NCI-H187 (cell line): ENCODE measurements around the gene SAMD4B.
"Not testable (repeated sequence)": the region's sequence is repeated elsewhere in the genome, so short reads cannot be mapped to it uniquely, and the experiment has no call there.

ENCODE experiments used
- DNase-seq, 2 experiments: peaks; one replicate each; lab custom pipeline; 2025; lab: John Stamatoyannopoulos, UW

SAMD4B gene, protein sequence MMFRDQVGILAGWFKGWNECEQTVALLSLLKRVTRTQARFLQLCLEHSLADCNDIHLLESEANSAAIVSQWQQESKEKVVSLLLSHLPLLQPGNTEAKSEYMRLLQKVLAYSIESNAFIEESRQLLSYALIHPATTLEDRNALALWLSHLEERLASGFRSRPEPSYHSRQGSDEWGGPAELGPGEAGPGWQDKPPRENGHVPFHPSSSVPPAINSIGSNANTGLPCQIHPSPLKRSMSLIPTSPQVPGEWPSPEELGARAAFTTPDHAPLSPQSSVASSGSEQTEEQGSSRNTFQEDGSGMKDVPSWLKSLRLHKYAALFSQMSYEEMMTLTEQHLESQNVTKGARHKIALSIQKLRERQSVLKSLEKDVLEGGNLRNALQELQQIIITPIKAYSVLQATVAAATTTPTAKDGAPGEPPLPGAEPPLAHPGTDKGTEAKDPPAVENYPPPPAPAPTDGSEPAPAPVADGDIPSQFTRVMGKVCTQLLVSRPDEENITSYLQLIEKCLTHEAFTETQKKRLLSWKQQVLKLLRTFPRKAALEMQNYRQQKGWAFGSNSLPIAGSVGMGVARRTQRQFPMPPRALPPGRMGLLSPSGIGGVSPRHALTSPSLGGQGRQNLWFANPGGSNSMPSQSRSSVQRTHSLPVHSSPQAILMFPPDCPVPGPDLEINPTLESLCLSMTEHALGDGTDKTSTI

DNA sequence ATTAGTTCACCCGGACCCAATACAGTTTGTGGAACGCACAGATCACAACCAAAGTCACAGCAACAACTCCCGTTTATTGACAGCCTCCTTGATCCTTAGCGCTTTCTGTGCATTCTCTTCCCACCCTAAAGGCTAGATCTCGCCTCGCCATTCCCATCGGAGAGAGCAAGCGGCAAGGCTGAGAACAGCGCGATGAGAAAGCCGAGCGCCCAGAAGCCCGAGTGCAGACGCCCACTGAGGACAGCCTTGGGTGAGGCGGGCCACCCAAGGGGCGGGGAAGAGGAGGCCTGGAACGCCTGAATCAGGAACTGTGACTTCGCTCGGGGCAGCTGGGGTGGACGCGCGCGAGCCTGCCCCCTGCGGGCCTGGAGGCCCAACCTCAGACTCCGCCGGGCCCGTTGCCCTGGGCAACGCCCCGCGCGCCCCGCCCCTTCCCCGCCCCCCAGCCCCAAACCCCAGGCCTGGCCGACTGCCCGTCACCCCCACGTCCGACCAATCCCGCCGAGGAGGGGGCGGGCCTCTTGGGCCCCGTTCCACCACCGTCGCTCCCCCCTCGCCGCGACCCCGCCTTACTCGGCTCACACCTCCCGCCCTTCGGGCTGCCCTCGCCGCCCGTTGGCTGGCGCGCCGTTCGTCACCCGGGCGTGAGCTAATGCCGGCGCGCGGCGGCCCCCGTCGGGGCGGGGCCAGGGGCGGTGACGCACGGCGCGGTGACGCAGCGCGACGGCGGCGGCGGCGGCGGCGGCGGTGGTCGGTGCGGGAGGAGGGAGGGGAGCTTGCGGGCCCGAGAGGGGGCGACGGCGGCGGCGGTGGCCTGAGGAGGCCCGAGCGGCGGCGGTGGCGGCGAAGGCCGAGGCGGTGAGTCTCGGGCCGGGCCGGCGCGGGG lies at the start of gene SAMD4B:
Gene SAMD4B, plus strand, starts transcription at position 703 of the 886 bp plus-strand sequence. CDS start 14,473 bp downstream, outside the sequence.
- peak; percentile 95 to 99 for DNase-seq

DNA sequence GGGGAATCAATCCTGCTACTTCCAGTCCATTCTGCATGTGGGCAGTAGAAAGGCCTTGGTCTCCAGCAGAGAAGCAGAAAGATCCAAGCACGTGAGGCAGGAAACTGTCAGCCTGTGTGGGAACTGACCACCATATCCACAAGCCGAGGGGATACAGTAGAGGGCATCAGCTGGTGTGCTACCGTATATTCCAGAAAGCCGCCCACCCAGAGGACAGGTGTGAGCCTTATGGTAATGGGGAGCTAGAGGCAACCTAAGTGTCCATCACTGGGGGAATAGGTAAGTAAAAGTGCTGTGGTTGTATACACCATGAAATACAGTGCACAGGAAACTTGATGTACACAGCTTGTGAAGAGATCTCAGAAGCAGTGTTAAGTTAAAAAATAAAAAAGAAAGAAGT lies 48.8 kb upstream of the SAMD4B start:
- no peak for DNase-seq

GRCh38 chr19:39296055-39296645 lies 46.1 kb upstream of the SAMD4B start, which contains the start of gene IFNL1:
Gene IFNL1, plus strand, starts transcription at chr19:39296407. Its CDS starts 15 bp downstream, at chr19:39296422.
- DNase-seq, result no peak

DNA sequence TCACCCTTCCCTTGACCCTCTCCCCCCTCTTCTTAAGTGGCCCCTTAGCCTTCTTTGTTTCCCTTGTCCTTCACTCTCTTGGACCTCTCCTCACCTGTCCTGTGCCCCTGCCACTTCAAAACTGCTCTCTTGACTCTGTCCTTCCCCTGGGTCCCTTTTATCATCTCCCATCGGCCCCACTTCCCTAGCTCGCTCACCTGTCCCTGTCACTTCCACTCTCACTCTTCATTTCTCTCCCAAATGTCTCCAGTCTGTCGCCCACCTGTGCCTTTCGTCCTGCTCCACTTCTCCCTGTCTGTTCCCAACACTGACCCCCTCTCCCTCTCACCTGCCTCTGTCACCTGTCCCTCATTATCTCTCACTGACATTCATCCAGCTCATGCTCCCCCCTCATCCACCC lies 45.3 kb upstream of the SAMD4B start:
- DNase-seq, result no peak

DNA sequence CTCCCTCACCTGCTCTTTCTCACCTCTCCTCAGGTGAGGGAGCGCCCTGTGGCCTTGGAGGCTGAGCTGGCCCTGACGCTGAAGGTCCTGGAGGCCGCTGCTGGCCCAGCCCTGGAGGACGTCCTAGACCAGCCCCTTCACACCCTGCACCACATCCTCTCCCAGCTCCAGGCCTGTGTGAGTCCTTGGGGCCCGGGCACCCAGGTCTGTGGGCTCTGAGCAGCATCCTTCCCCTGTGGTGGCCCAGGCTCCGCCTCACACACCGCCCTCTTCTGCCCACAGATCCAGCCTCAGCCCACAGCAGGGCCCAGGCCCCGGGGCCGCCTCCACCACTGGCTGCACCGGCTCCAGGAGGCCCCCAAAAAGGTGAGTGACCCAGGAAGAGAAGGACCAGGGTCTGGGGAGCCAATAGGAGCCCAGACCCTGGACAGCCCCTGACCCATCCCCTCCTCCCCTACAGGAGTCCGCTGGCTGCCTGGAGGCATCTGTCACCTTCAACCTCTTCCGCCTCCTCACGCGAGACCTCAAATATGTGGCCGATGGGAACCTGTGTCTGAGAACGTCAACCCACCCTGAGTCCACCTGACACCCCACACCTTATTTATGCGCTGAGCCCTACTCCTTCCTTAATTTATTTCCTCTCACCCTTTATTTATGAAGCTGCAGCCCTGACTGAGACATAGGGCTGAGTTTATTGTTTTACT lies 44.1 kb upstream of the SAMD4B start:
- no peak for DNase-seq

DNA sequence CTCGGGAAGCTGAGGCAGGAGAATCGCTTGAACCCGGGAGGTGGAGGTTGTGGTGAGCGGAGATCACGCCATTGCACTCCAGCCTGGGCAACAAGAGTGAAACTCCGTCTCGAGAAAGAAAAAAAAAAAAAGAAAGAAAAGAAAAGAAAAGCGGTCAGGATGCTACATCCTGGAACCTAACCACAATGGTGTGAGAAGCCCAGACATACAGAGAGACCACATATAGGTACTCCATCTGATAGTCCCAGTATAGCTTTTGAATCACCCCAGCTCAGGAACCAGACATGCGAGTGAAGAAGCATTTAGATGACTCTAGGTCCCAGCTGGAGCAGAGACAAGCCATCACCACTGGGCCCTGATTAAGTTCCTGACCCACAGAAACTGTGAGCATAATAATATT lies 42.8 kb upstream of the SAMD4B start:
- DNase-seq, result no peak

GRCh38 chr19:39299832-39300231 lies 42.4 kb upstream of the SAMD4B start:
- DNase-seq, result no peak

DNA sequence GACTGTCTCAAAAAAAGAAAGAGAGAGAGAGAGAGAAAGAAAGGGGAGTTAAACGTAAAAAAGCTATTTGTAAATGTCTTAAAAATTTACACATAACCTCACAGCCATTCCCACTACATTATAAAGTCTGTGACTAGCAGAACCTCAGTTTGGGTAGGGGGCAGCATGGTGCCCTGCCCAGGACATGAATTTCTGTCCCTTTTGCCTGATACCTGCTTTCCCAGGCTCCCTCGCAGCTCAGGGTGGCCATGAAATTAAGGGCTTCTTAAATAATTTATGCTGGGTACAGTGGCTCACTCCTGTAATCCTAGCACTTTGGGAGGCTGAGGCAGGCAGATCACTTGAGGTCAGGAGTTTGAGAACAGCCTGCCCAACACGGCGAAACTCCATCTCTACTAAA lies 41.2 kb upstream of the SAMD4B start:
- no peak for DNase-seq

DNA sequence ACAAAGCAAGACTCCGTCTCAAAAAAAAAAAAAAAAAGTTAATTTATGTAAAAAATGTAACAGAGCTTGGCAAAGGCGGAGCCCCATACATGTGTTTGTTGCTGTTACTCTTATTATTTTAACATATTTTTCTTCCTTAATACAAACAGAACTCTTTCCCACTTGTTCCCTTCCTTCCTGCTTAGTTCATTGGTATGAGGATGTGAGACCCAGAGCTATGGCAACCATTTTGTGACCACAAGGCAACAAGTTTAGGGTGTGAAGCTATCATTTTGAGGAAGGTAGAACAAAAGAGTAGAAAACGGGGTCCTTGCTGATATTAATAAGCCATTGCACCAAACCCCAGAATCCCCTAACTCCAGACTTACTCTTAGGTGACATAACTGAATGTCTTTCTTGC lies 40.7 kb upstream of the SAMD4B start:
- DNase-seq, result no peak

DNA sequence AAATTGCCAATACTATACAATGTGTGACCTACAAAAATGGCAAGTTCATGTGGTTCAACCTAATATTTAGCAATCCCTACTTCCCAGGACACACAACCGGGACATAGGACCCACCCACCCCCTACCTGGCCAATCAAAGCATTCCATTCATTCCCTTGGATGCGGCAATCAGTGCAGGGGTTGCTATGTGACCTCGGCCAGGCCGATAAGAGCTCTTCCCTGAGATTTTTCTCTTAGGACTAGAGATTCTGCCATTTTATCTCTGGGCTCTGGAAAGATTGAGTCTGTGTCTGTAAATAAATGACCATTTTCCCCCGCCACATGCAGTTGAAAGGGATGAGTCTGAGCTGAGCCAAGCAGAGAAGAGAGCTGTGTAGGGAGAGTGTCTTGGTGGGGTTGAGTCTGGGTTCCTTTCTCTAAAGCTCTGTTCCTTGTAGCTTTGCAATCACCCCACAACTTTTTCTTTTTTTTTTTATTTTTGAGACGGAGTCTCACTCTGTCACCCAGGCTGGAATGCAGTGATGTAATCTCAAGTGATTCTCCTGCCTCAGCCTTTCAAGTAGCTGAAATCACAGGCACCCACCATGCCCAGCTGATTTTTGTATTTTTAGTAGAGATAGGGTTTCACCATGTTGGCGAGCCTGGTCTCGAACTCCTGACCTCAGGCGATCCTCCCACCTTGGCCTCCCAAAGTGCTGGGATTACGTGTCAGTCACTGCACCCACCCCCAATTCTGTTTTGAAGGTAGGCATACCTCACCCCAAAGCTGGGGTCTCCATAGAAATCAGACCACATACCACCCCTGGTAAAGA lies 38.6 kb upstream of the SAMD4B start:
- no peak for DNase-seq

GRCh38 chr19:39304185-39304513 lies 38.1 kb upstream of the SAMD4B start:
- no peak for DNase-seq

- no peak for DNase-seq
Observed at GRCh38 chr19:39304701-39305571, 37.3 kb upstream of the SAMD4B start.

DNA sequence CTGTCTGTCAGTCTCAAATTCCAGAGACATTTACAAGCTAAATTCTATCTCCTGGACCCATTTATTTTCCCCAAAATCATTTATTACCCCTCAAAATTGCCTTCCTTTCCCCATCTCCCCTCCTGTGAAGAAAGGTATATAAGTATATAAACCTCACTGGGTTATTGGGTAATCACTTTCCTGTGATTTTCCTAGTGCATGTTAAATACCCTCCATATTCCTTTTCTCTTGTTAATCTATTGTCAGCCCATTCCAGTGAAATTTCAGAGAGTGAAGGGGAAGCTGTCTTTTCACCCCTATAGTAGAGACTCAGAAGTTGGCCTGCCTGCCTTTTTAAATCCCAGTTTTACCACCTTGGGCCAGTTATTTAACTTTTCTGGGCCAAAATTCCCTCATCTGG lies 36.1 kb upstream of the SAMD4B start:
- DNase-seq, result no peak

DNA sequence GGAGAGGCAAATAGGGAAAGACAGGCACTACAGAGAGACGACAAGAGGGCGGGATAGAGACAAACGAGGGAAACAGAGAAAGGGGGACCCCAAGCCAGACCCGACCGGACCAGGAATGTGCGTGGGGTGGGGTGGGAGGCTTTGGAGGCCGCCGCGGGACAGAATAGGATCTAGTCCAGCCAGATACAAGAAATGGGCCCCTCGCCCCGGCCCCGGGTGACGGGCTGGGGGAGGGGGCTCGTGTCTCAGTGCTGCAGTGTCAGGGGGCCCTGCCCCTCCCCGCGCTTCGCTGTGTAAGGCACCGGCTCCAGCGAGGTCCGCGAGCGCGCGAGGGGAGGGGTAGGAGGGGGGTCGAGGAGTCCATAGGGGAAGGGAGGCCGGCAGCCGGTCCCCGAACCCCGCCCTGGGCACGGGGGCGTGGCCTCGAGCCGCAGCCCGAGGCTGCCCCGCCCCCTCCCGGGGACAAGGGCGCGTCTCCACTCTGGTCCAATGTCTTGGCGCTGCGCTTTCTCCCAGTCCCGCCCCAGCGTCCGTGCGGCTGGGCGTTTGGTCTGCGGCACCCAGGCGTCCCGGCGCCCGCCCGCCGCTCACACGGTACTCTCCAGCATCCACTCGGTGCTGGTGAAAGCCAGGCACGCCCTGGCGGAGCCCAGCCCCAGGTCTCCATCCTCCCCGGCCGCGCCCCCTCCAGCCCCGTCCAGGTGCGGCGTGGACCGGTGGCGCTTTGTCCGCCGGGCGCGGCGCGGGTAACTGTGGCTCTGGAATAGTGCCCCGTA lies 35.0 kb upstream of the SAMD4B start:
- DNase-seq, result no peak

DNA sequence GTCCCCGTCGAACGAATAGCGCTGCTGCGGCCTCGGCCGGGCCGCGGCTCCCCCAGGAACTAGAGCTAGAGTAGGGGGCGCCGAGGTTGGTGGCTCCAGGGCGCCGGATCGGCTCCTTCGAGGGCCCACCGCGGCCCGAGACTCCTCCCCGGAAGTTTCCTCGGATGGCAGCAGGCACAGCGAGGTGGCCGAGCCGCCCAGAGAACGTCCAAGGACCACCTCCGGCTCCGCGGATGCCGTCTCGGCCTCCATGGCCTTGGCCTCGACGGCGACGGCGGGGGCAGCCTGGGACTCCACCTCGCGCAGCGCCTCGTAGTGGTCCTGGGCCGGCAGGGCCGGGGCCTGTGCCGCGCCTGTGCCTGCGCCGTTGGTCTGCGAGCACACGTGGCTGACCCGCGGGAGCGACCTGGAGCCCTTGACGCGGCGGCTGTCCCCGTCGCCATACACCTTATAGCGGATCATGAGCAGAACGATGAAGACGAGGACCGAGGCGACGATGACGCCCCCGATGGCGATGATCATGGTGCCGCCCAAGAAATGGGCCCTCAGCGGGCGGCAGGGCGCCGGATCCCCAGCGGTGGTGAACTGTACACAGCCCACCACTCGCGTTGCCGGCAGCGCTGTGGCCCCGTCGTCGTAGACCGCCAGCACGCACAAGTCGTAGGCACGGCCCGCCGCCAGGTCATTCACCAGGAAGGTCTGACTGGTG lies 34.2 kb upstream of the SAMD4B start:
- no peak for DNase-seq

- no peak for DNase-seq
Observed at GRCh38 chr19:39308531-39309304, 33.5 kb upstream of the SAMD4B start.

- not testable (repeated sequence) for DNase-seq
Observed at GRCh38 chr19:39309305-39309670, 32.9 kb upstream of the SAMD4B start.
